HG02642 (cell line): ENCODE results near the gene NDST3.

Experiments used
- ATAC-seq: cut with Tn5 transposase; IDR thresholded peaks from one replicate; pipeline ENCODE4 v1.9.1; 2021; ENCODE audit warnings: mild to moderate bottlenecking; ENCODE audit not compliant: unreplicated experiment, poor library complexity

NDST3 gene

DNA sequence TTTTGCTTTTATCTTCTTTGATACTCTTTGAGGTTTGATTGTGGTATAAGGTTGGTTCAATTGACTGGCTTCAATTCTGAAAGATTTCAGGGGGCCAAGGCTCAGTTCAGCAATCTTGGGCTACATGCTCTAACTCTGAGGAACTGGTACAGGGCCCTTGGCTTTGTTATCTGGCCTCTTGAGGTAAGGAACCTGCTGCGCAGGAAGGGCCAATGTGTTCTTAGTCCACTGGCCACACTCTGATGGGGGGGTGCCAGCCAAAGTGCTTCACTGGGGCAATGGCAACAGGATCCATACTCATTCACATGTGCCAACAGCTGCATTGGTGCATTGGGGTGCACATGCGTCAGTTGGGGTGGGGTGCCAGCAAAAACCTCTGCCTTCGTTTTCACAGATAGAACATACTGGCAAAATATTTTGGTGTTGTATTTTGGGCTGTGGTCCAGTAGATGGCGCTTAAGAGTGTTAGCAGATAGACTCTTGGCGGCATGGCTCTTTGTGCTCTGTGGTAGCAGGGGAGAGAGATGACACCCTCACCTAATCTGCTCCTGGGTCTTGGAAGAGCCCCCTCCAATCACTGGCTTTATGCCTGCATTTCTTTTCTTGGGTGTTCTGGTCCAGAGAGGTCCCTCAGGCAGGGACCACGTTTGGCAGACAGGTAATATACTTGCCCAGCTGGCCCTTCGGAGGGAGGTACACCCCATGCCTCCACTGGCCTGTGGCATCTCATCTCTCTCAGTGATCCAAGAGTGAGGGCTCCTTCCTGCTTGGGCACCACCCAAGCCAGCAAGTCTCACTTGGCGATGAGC, 42.9 kb downstream of the NDST3 start:
- ATAC-seq: peak; percentile 93

DNA sequence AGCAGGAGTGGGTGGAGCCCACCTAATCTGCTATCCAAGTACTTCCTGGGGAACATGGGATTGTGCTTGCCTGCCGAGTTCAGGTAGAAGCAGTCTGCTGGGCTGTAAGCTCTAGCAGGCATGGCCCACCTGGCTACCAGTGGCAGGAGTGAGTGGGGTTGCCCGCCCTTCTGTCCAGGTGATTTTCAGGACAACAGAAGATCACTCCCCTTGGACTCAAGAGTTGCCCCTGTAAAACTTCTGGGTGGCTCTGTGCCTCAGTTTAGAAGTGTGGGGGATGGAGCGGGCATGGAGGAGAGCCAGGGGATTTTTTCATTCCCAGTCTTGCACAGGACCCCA, 43.5 kb downstream of the NDST3 start:
- ATAC-seq: no peak

DNA sequence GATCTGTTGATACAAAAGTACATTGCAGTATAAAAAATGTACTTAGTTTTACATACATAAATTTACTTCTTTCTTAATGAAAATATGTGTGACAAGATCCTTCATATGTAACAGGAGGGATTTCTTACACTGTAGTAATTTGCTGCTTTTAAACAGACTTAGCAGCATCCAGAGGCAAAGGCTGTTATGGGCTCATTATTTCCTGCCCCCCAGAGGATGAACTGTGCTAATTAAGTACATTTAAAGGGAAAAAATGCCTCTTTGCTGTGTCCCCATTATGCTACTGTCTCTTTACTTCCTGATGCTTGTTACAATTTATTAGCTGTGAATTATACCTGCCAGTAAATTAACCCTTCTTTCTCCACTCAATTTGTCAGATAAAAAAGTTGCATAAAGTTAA, 47.1 kb downstream of the NDST3 start:
- no peak for ATAC-seq

DNA sequence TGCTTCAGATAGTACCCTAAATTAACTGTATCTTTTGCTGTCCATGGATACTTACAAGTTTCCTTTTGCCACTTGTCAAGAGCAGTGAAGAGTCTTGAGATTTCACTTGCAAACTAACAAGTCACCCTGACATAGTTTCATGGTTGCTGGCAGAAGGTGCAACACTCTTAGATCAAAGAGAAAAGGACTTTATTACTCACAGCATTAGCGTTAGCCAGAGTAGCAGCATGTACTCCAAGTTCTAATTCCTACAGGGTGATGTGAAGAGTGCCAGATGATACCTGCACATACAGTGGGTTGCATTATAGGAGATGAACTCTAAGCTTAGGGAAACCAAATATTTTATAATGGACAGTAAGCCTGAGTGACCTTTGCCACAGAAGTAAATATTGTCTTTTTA, 47.9 kb downstream of the NDST3 start:
- ATAC-seq: no peak

DNA sequence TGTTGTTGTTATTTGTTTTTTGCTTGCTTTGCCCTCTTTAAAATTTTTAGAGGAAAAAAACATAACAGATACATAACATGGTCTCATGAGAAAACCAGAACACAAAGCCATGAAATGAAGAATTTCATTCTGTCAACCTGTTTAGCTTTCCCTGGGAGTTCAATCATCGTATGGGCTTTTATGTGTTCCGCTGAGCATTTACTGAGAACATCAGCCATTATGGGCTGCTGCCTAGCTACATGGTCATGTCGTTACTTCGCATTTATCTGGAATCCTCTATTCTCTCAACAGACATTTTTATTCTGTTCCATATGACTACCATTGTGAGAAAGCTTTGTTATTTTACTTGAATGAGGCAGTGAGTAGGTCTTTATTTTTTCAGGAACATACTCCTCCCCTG, 51.4 kb downstream of the NDST3 start:
- ATAC-seq: no peak

DNA sequence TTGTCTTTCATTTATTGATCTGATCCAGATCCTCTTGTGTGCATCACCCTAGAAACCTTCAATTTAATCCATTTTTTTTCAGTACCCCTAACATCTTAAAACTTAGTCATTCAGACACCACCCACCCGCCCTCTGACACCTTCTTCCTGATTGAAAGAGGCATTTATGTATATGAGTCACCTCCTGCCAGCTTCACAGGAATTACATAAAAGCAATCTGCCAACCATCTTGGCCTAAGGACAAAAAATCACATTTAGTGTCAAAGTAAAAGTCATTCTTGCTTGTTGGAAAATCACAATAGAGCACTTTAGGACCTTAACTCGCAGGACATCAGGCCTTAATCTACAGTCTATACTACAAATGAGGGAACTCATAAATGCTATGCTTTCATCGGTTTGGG, 52.1 kb downstream of the NDST3 start:
- no peak for ATAC-seq

DNA sequence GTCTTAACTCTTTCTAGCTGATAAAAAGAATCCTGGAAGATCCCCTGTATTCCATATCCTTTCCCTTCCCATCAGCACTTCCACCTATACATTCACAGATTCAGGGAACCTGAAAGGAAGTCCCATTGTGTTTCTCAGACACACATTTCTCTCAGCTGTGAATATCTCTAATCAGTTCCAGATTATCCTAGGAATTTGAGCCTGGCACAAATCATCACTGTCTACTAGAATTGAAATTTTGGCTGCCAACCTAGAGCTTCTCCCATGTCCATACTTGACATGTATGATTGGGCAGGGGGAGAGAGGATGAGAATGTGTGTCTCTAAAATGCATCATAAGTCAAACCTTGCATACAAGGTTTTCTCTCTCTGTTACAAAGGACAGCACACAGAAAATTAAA, 53.1 kb downstream of the NDST3 start:
- ATAC-seq: no peak

DNA sequence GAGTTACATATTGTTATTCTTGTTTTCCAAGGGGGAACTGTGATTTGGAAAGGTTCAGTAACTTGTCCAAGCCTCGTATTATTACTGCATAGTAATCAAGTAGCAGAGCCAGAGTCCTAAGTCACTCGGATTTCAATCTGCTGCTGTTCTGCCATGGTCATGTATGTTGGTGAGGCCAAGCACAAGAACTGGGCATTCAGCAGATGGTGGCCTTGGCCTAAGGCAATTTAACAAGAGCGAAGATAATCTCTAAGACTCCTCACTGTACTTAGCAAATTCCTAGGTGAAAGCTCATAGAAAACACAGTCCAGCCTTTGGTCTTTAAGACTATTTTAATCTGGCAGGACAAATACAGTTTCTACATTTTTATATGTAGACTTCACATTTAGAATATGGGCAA, 64.8 kb downstream of the NDST3 start:
- ATAC-seq: no peak

DNA sequence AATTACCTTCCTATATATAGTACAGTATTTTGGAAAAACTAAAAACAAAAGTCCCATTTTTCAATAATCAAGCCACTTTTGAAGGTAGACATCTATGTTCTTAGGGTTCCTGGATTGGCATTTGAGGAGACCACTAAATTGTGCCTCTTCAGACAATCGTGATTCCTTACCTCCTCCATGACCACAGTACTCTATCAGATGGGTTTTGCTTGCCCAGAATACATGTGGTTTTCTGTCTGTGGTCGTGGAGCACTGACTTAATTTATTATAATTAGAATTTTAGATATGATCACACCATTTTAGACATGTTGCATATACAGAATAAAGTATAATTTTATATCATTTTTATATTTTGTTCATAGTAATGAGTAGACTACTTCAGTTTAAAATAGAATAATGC, 67.9 kb downstream of the NDST3 start:
- no peak for ATAC-seq

DNA sequence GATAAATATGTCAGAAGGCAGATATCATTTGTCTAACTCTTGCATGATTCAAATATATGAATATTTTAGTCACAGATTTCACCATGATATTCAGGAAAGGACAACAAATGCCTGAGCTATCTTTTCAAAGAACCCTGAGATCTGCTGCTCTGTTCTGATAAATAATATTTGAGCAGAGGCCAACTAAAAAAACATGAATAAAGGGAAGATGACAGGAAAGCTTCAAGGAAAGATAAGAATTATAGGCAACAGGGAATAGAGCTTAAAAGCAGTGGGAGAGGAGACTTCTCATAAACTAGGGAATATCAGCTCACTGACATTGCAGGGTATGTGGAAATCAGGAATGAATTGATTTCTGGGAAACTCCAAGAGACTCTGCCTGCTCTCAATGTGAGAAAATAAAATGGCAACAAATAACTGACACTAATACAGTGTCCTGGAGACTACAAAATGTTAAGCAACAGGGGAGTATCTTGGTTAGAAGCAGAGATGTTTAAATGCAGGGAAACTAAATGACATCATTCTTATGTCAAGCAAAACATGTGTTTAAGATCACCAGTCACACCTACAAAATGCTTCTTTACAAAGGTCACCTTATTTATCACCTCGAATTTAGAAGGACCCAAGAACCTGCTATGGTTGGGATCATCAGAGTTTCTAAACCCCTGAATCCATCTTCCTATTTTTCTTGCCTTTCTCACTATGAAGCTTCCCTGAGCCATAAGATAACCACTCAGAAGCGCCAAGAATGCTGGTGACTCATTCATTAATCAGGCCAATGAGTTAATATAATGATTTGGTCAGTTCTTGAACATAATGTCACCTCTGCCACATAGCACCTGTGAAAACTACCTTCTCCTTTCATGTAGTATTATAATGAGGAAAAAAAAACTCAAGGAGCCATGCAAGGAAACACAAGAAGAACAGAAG, 78.1 kb downstream of the NDST3 start:
- no peak for ATAC-seq

DNA sequence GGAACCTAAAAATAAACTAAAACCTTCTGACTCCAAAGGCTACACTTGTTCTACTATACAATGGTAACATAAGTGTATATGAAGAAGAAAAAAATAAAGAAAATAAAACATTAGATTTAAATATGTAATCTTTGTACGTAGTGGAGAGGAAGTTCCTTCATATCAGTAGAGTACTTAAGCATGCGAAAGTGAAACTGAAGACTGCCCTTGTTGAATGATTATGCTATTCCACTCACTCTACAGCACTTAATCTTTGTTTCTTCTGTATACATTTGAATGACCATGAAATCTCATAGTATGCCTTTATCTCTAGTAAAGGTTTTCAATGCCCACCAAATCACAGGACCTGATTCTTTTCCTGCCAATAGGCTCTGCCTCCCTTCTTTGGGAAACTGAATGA, 78.9 kb downstream of the NDST3 start:
- ATAC-seq: peak; percentile 75

DNA sequence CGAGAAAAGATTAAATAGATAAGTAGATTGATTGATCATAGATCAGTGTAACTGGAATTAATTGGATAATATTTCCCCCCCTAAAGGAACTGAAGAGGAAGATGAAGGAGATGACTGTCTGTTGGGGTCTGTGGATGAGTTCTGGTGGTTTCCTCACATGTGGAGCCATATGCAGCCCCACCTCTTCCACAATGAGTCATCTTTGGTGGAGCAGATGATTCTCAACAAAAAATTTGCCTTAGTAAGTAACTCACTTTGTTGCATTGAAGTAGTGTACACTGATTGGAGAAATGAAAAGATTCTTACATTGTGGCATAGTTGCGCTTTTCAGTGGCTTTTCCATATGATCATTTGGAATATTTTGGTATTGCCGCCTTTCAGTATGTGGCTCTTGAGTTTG, 80.4 kb downstream of the NDST3 start:
- no peak for ATAC-seq

DNA sequence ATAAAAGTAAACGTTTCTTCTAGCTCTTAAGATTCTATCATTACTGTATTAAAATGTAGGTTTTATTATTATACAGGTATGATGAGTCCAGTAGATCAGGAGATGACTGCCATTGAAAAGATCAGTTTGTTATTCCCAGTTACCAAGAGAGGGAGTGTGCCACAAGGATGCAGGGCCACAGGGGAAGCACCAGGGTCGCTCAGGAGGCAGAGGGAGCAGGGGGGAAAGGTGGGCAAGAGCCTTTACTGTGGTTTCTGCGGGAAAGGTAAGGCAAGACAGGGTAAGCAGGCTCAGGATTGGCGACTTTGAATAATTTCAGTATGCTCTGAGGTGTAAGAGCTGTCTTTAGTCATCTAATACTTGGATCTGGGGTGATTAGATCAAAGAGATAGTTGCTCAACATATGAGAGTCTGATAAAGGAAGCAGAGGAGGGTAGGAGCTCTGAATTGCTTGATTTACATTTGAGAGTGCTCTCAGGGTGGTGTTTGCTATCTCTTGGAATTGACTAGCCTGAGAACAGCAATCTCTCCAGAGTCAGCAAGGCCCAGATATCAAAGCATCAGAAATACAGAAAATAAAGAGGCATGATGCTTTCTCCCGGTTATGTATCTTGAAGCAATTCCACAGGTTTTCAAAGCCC, 86.0 kb downstream of the NDST3 start:
- ATAC-seq: no peak

DNA sequence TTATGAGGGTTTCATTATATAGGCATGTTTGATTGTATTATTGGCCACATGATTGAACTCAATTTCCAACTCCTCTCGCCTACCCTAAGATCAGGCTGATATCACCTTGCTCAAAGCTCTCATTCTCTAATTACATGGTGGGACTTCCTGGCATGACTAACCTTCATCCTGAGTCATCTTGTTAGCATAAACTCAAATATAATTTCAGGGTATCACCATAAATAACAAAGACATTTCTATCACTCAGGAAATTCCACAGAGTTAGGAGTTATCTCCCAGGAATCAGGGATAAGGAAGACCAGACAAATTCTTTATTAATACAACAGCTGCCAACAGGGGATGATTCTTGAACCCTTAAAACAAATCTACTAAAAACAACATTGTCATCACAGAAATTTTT, 90.7 kb downstream of the NDST3 start:
- no peak for ATAC-seq

DNA sequence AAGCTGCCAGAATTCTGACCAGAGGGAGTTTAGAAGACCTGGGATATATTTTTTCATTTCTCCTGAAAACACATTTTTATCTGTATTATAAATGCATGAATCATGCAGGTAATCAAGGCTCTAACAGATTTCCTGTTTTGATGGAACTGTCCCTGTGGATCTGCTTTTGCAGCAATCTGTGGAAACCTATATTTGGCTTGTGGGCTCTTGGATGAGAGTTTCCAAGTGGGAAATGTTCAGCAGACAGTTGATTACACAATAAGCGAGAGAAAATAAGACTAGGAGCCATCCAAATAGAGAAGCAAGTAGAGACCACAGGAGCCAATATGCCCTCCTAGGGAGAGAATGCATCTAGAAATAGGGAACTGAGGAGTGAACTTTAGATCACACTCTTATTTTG, 105.0 kb downstream of the NDST3 start:
- no peak for ATAC-seq

DNA sequence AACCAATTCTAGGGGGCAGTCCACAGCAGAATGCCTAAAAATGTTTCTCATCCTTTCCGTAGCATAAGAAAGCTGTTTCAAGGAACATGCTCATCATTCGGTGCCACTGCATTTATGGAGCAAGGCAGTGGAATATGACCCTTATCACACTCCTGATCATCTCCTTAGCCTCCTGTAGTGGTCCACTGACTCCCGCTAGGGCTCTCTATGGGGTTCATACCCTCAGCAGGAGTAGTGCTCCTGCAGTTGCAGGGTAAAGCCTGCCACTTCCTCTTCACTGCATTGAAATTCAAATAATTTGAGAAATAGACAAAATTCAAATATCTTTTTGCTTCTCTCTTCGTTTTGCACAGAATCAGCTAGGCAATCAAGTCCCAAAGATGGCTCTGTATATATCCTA, 107.0 kb downstream of the NDST3 start:
- no peak for ATAC-seq

DNA sequence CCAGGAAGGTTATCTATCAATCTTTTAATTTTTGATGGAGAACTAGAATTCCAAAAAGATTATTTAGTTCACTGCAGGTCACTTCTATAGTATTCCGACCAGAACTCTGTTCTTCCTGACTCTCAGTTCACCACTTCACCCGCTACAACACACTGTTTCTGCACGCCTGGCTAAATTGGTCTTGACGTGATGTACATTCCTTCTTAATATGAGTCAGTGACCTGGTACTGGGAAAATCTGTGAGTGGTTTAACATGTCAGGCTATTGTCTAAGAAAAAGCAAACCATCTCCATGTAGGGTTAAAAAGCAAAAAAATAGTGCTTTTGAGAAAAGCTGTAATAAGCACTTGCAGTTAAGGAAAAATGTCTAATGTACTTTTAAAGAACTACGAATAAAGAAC, 120.4 kb downstream of the NDST3 start:
- ATAC-seq: no peak

DNA sequence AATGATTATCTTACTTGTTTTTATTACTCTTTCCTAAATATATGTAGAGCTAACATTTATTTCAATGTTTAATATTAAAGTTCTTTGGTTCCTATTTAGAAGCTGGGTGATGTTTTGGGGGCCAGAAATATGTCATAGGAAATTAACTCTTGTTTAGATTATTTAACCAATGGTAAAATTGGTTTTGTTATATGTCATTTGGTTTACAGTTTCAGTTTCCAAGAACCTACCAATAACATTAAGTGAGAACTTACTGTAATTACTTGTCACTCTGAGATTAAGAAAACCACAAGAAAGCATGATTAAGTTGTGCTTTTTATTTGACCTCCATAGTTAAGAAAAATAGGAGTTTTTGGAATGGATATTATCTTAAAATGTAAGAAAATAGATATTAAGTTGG, 121.2 kb downstream of the NDST3 start:
- no peak for ATAC-seq

DNA sequence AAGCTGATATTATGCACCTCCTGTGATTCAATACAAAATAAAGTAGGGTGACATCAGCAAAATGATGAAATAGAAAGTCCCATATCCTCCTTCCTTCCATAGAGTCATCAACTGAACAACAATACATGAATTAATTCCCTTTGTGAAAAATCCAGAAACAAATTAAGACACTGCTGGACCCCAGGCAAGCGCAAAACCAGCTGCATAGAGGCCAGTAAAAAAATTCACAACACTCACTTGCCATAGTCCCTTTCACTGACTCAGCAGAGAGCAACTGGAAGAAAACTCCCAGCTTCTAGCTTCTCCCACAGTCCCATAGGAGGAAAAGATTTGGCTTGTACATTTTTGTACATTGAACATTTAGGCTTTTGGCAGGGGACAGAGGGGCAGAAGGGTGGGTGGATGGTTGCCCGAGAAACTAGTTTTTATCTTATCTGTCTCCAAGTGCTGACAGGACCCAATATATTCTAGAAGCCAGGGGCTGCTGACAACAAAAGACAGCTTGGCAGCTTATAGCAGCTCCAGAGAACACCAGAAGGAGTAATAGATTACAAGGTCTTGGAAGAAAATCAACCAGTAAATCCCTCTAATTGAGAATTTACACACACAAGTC, 124.6 kb downstream of the NDST3 start:
- no peak for ATAC-seq

DNA sequence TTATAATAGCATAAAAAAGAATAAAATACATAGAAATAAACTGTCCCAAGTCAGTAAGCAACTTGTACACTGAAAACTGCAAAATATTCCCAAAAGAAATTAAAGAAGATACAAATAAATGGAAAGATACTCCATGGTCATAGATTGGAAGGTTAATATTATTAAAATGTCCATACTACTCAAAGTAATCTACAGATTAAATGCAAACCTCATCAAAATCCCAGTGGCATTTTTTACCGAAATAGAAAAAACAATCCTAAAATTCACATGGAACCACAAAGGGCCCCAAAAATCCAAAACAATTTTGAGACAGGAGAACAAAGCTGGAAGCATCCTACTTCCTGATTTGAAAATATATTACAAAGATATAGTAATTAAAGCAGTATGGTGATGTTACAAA, 133.0 kb downstream of the NDST3 start:
- ATAC-seq: no peak

DNA sequence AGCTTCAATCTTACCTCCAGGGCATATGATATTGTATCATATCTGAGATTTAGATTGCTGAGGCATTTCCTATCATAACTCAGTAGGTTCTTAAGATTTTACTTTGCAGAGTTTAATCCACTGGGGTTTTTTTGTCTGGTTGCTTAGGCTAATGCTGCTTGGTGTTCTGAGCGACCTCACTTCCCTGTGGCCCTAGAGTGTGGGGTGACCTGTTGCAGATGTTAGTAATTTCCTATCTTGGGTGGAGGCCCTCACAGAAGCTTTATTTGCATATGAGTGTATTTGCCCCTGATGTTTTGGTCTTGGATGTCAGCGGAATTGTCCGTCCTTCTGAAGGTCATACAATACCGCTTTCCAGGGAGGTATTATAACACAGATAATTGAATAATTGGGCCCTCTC, 137.1 kb downstream of the NDST3 start:
- ATAC-seq: no peak
